Testis (tissue), 2 donors: Measurements from ENCODE around the gene TBXAS1.

Experiments used
- CTCF ChIP-seq, 3 experiments: fragments of 450-650 bp in 2 of 3; fragments of 200-600 bp in 1 of 3; sonication (generic) in 1 of 3; IDR thresholded peaks; one replicate each; pipeline ENCODE4 v1.5.1; 2016 to 2019; ENCODE audit warnings: antibody characterized with exemption in 3 of 3, mild to moderate bottlenecking in 2 of 3, moderate library complexity in 1 of 3
- POLR2A ChIP-seq: fragments of 450-650 bp; IDR thresholded peaks from one replicate; pipeline ENCODE4 v1.6.1; 2017; ENCODE audit warnings: antibody characterized with exemption, mild to moderate bottlenecking, moderate library complexity

GRCh38 chr7:140018125-140019043 lies 189.3 kb downstream of the TBXAS1 start:
- TF ChIP-seq POLR2A = no peak
- no peak for TF ChIP-seq CTCF (IDR thresholded peaks at IDR 0.05)
